Measurements from ENCODE around the gene CELF4.

The CELF4 gene

DNA sequence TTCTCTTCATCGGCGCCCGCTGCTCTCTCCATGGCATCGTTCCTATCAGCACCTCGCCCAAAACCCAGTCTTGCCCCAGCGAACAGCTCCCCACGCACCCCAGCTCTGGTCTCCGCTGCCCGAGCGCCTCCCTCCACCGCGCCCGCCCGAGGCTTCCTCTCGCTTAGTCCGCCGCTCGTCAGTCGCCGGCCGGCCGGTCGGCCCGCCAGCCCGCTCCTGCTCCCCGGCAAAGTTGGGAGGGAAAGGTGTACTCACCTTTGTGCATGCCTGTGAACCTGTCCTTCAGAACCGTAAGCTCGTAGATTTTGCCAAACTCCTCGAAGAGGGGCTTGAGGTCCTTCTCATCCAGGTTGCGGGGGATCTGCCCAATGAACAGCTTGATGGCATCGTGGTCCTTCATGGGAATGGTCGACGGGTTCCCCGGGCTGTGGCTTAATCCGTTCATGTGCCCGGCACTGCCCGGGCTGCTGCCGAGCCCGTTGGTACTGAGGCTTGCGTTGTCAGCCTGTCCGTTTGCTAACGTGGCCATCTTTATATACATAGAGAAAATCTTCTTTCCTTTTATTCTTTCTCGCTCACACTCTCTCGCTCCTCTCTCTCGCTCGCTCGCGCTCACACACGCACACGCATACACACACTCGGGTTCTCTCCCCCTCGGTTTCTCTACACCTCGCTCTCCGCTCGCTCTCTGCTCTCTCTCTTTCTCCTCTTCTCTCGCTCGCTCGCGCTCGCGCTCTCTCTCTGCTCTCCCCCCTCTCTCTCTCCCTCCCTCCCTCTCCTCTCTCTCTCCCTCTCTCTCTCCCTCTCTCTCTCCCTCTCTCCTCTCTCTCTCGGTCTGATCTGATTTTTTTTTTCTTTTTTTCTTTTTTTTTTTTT lies at the start of gene CELF4:
Gene CELF4, minus strand, starts transcription at position 698 of the 876 bp plus-strand sequence.
- DNase-seq (ENCODE audit: low spot score) = peak; percentile 26

DNA sequence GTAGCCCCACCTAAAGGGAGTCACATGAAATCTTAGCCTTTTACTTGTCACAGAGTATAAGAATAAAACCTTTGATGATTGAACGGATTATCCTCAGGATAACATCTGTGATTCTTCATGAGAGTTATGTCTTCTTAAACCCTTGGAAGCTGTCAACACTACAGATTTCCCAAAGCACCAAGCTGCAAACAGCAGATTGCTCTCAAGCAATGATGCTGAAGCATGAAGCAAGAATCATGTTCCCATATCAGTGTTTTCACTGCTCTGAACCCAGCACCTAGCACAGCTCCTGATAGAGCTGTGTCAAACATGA lies 47.6 kb upstream of the CELF4 start:
- no peak for DNase-seq (ENCODE audit: low spot score)

DNA sequence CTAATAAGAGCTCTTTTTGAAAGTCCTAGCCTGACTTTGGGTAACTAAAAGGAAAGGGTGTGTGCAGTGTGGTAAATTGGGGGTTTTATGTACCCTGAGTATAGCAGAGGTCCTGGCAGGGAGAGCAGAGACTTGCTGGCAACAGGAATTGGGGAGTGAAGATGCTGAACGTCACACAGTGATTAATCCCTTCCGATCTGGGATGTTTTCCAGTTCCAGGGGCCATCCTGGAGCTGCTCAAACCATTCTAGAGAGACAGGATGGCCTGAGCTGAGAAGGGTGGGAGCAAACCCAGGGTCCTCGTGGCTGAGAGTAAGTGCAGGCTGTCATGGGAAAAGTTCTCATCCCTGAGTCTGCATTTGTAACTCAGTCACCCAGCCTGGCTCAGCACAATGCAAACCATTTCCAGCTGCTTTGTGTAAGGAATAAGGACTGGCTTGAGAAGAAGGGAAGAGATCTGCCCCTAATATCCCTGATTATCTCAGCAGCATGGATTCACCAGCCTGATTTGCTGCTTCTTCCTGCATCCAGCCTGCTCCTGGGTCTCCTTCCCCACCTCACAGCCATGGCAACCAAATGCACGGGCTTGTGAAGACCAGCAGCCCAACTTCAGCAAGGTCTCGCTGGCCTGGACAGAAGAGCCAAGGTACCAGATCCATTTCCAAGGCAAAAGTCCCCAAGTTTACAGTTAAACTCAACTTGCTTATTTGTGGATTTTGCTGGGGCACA lies 47.1 kb upstream of the CELF4 start:
- no peak for DNase-seq (ENCODE audit: low spot score)

DNA sequence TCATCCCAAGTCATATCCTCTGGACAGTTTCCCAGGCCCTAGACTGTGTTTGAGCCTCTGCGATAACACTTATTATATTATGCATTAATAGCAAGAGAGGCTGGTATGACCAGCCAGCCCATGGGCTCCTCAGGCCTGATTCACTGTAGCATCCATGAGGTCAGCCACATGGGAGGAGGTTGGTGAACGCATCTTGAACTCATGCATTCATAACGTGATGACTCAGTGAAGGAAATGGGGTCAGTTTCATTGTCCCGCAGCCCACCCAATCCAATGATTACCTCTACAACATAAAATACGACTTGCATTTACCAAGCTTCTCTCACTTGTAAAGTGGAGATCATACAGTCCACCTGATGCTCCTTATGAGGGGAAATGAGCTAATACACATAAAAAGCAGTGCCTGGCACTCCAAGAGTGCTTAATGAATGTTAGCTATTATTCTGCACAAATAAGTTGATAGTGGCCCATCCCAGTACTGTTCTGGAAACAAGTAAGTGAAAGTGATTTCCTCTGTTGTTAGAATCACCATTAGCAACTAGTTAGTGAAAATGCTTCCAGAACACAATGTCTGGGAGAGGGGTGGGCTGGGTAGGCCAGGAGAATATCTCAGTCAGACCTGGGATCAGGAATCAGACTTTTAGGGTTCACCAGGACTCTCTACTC lies 46.1 kb upstream of the CELF4 start:
- no peak for DNase-seq (ENCODE audit: low spot score)

DNA sequence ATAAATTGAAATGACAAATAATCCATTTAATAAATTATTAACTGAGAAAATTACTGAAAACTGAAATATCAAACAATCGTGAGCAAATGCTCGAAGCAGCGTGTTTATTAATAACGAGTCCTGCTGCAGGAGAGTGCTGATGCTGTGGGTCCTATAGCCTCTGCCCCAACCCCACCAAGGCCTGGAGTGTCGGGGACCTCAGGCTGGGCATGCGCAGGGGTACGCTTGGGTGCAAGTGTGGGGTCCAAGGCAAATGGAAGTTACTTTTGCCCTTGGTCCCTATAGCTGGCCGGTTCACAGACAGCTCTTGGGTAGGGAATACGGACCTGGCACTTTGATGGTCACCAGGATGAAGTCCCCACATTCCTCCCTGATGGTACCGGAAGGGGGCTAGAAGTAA lies 43.3 kb upstream of the CELF4 start:
- DNase-seq (ENCODE audit: low spot score) = no peak

DNA sequence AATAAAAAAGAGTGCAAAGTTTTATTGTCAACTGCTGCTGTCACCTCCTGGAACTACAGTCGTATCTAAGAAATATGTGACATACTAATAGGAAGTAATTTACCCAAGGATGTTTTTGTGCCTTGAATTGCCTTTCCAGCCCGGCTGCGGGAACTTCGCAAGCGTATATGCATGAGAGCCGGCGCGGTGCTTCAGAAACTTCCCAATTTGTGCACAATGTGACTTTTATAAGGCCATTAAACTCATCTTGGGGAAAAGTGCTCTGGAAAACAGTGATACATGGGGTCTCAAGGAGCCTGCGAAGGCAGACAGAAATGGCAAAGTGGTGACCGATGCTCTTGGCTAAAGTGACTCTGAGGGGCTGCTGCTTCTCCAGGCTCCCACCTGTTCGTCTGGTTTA lies 41.7 kb upstream of the CELF4 start:
- no peak for DNase-seq (ENCODE audit: low spot score)

DNA sequence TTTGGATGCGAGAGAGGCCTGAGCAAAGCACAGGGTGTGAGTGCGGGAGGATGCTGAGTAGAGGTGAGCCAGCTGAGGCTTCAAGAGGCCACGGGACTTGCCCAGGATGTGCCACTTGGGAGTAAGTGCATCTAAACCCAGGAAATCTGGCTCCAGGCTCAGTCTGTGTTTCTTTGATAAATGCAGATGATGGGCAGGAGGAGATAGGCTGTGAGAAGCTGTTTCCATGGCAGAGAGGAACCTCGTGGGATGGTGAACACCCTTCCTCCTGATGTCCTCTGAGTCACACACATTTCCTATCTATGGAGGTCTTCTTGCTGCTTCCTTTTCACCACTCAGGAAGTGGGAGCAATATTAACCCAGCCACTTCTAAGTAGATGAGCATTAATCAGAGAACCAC lies 38.4 kb upstream of the CELF4 start:
- no peak for DNase-seq (ENCODE audit: low spot score)

DNA sequence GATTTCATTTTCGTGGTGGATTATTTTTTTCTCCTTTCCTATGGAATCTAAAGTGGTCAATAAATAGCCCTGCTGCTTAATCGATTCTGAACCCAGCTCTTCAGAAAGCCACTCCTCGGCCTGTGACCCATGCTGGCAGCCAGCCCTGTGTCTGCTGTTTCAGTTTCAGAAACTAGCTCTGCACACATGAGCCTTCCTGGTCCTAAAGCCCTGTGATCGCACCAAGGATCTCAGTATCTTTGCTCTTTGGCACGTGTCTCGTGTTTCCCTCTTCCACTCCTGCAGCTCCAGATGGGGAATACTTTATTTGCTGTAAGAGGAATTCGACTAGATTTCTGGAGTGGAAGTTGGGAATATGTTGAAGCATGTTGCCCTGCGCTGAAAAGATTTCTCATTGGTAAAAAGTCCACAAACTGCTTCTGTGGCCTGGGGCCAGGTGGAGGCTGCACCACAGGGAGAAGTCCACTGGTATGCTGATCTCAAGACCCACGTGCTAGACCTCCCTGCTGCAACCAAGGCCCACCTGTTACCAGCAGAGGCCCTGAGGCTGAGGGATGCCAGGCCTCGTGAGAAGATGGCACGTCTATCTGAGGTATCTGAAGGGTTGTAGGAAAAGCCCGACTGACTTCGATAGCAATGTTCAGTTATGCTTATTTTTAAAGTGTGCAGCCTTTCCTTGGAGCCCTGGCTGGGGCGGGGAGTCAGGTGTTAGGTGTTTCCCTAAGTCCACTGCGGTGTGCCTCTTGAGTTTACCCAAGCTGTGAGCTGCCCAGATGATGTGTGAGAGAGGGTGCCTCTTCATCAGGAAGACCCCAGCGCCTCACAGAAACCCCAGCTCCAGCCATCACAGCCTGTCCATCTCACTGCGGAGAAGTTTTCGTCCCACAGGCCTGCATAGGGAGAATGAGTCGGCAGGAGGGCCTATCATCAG lies 33.6 kb upstream of the CELF4 start:
- no peak for DNase-seq (ENCODE audit: low spot score)

DNA sequence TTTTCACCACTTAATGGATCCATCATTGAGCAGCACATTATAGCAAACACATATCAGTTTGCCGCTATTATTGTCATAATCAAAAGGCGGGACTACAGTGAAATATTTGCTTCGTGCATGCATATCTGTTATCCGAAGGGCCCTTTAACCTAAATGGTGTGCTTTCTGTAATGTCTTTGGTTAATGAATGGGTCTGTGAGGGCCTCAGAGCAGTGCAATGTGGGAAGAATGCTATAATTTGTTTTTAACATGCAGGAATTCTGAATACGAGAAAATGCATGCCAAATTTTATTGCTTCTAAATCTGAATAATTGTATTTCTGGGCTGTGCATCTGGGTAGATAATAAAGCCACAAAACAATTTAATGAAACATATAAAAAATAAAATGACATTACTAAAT lies 32.8 kb upstream of the CELF4 start:
- no peak for DNase-seq (ENCODE audit: low spot score)

DNA sequence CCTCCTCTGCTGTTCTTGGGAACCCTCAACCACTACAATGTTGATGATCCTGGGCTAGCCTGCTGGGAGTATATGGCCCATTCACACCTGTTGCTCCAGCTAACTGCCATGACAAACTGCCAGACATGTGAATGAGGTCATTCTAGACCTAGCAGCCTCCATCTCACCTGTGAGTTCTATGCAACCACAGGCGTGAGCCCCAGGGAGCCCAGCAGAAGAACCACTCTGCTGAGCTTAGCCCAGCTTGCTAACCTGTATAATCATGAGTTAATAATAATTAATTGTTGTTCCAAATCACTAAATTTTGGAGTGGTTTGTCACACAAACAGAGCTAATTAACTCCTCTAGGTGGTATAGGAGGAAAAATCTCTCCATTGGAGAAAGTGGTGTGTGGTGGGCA lies 24.7 kb upstream of the CELF4 start:
- no peak for DNase-seq (ENCODE audit: low spot score)

DNA sequence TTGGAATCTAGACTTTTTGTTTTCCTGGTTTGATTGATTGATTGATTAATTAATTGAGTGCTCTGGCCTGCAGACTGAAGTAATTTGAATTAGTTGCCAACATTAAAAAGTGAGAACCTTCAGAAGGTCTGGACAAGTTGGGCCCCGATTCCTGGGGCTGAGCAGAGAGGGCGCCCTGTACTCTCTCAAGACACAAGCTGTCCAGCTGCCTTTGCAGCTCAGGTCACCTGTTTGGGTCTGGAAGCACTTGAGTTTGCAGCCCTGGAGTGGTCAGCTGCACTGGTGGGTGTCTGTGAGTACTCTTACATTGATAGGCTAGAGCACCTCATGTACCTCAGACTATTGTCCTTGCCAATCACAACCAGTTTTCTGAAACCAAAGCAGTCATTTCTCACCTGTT lies 22.7 kb upstream of the CELF4 start:
- no peak for DNase-seq (ENCODE audit: low spot score)

DNA sequence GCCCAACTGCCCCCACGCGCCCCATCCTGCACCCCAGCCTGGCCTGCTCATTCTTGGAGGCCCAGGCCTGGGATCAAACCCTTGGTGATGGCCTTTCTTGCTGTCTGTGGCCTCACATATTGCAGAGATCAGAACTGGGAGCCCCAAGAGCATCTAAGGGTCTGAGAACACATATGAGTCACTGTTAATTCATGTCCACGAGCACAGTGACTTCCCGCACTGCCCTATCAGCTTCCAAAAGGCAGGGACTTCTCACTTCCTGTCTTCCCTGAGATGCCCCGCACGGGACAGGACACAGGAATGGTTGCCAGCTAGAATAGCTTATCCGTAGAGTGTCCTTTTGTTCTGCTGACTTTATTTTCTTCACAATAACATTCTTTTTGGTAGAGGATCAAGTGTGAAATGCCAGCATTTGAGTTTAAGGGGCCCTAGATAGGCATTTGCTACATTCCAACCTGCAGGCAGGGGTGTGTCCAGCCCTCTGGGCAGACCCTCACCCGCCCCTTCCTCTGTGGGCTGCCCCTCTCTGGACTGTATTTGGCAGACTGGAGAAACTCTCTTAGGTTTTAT lies 21.1 kb upstream of the CELF4 start:
- no peak for DNase-seq (ENCODE audit: low spot score)

DNA sequence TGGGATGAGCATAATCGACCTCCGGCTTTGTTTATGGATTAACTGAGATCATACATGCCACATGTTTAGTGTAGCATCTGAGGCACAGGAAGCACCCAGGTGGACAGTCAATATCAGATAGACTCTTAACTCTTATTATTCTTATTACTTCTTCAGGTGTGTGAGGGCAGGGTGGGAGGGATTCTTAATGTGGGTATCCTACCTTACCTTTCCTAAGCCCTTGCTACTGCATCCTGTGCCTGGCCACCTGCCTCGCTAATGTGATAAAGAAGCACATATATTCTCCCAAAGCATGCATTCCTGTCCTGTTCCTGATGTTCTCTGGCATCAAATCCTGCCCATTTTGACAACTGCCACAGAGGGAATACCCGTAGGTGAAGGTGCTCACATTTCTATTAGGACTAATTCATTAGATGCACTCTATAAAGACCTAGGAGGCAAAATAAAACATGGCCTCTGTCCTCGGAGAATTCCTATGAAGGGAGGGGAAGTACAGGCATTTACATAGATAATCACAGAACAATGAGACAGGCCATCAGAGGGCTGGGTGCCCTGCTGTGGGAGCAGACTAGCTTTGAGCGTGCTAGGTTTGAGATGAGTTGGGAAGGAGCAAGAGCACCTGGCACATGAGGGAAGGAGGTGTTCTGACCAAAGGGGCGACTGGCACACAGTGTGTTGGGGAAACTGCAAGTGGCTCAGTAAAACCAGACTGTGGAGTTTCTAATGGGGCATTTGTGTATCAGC lies 19.5 kb upstream of the CELF4 start:
- no peak for DNase-seq (ENCODE audit: low spot score)

DNA sequence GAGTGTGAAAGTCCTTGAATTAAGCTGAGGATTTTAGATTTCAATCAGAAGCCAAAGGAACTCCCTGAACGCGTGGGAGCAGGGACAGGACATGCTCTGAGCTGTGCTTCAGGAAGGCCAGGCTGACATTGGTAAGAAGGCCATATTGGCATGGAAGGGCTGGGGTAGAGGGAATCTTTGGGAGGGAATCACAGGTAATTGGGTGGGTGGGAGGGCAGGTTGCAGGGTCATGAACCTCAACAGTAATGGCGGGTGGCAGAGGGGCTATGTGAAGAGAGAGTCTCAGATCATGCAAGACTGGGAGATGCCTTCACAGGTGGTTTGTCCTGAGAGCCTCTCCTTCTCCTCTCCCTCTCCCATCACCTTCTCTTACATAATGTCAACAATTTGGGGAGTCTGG lies 18.6 kb upstream of the CELF4 start:
- no peak for DNase-seq (ENCODE audit: low spot score)

DNA sequence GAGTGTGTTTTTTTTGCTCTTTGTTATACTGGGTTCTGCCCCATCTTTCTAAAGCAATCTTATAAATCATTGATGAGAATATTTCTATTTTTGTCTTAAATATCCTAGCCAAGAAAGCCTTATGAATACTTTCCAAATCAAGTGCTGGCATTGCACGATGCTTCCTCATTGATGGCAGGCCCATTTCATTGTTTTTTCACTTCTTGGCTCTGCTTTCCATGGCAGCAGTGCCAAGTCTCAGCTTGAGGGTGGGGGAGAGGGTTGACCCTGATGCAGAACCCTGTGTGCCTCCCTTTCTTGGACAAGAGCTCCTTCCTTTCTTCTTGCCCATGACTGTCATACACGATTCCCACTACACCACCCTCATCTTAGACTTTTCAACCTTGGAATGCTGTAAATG lies 16.7 kb upstream of the CELF4 start:
- DNase-seq (ENCODE audit: low spot score) = no peak

DNA sequence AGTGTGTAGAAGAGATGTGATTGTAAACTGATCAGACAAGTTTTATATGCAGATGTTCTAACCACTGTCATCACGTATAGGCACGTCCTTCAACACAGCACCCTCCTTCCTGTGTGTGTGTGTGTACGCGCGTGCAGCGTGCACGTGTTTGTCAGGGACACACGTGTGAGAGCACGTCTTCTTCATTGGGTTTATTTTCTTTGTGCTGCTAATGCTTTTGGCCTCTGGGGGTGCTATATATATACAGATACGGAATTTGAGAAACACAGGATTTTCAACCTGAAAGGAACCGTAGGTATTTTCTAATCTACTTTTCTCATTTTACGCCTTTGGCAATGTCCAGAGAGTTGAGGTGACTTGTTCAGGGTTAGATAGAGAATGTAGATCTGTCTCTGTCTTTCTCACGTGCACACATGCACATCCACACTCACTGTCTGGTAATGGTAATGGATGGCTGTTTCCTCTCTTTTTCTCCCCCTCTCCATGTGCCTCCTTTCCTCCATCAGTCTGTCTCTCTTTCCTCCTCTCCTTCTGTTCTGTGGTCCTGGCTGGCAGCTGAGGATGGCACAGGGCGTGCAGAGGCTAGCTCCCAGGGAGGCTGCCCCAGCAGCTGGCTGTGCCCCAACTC lies 13.4 kb upstream of the CELF4 start:
- peak; percentile 23 for DNase-seq (ENCODE audit: low spot score)

DNA sequence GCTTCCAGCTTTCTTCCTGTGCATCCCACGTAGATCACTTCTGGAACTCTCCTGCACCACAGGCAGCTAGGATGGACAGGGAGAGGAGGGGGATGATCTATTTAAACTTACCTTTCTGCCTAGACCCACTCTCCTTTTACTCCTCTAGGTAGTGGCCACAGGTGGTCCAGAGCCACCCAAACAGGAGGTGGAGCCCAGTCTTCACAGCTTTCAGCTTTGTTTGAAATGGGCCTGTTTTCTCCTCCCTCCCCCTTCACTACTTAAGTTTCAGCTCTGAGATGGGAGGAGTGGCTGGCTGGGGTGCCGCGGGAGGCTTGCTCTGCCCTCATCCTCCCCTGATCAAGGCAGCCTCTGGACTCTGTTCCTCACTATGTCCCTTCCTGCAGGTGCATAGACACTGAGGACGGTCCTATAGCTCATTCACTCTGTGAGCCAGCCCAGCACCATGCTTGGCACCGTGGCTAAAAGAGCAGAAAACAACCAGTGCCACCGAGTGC lies 12.6 kb upstream of the CELF4 start:
- no peak for DNase-seq (ENCODE audit: low spot score)

DNA sequence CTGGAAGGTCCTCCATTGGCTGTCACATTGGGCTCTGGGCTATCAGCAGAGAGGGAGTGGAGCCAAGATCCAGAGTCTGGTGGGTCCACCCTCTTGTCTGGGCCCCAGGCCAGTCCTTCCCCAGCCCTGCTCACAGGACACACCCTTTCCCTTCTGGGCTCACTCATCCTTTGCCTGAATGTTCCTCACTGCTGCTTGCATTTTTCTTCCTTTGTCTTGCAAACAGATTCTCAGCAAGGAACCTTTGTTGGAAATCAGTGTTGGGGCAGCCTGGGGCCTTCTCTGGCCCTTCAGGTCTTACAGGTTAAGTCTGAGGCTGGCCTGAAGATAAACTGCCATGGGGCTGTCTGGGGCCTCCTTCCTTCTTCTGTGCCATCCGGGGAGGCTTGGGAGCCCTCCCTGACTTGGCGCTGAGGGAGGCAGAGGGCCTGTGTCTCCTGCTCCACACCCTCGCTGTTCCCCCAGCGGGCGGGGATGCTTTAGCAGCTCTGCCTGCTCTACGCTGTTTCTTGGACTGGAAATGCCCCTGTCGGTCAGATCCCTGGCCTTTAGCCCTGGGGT lies 11.5 kb upstream of the CELF4 start:
- no peak for DNase-seq (ENCODE audit: low spot score)

DNA sequence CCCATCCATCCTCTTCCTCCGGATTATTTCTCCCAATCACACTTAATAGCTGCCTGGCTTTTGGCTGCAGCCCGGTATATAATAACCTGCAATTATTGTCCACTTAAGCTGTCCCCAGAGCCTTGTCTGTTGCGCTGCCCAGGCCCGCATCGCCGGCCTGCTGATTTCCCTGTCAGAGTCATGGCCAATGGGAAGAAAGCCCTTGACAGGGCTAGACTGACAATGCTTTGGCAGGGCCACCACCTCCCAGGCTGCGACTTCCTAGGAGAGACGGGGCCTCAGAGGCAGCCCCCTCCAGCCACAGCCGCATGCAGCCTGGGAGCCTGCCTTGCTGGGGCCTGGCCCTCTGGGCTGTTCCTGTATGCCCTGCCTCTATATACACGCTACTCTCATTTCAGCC lies 10.0 kb upstream of the CELF4 start:
- DNase-seq (ENCODE audit: low spot score) = no peak

DNA sequence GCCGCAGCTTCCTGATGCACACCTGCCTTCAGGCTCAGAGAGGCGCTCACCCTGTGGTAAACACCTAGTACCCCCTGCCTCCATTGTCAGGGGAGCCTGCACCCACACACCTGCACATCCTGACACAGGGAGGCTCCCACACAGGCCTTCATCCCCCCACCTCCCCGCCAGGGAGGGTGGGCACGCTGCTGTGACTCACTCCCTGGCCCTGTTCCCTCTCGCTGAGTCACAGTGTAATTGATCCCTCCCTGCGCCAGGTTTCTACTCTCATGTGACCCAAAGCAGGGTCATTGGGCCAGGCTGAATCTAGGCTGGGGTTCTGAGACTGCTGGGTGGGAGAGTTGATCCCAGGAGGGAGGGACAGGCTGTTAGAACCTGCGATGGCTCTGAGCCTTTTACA lies 8.5 kb upstream of the CELF4 start:
- peak; percentile 22 for DNase-seq (ENCODE audit: low spot score)
